ENCODE data around the gene BICDL1. TPM values are rescaled to one million over a fixed set of nuclear protein-coding genes. Genes with fewer than 3 reads are reported as not detected.

Gene BICDL1
- total and polyA plus RNA-seq, 10 of the 15 experiments (the other 5 are each of a cell fraction or from before 2014, with no cell fraction given) = 0.72 to 12.3 (median 4.2) TPM

GRCh38 chr12:120039711-120040110 is 50.7 kb downstream of the BICDL1 start:
- no peaks in the 10 kb centered on the region for H3K79me2 ChIP-seq (ENCODE audit: control insufficient read depth, insufficient read depth, low read length)
- RAD21 ChIA-PET (ENCODE audit: unreplicated experiment) = no interaction called here
- CTCF ChIA-PET = interaction anchor here (1.1 kb wide), 1 partner anchor 8 kb away, joined by 4 read pairs; no protein-coding TSS in a partner anchor
- H3K4me3 ChIP-seq = no peak overlapping the region
- H3K9ac ChIP-seq (ENCODE audit: control insufficient read depth, insufficient read depth, low read length) = no peak overlapping the region
- H3K4me2 ChIP-seq (ENCODE audit: control insufficient read depth, insufficient read depth) = no peak overlapping the region
- BruUV-seq (replicated peaks) = no TSS peak
- H3K4me1 ChIP-seq (ENCODE audit: control insufficient read depth, insufficient read depth, low read length) = no peaks in the 10 kb centered on the region
- FAIRE-seq (no peak), ATAC-seq (no peak), DNase-seq (ENCODE audit: low read depth, low spot score) (no peak)
- no peaks in the 10 kb centered on the region for H3K36me3 ChIP-seq (ENCODE audit: control insufficient read depth in 2 of 2, insufficient read depth in 2 of 2, low read length in 1 of 2)
- H3K9me3 ChIP-seq (replicated peaks; ENCODE audit: control insufficient read depth, insufficient read depth, low read length) = no peaks in the 10 kb centered on the region
- no peaks in the 10 kb centered on the region for H4K20me1 ChIP-seq (ENCODE audit: control insufficient read depth, insufficient read depth)
- POLR2A ChIA-PET = no interaction called here
- intact Hi-C loops (cut with micrococcal nuclease; ENCODE audit: unreplicated experiment) (no loop called here), in situ Hi-C loops (cut with MboI) (no loop called here)
- no peaks in the 10 kb centered on the region for H3K27me3 ChIP-seq (replicated peaks in 1 of 2; ENCODE audit: control insufficient read depth in 2 of 2, insufficient read depth in 2 of 2, low read length in 1 of 2)
- no peak overlapping the region for H3K27ac ChIP-seq (ENCODE audit: control insufficient read depth, insufficient read depth)
- WGBS (ENCODE audit: insufficient coverage, insufficient replicate concordance, low lambda C conversion rate, missing lambda C conversion rate) = 99% methylated on average over 3 of the region's 3 CpGs
- no peak overlapping the region for H2AFZ ChIP-seq (ENCODE audit: control insufficient read depth, low read depth, low read length)
- SMC1A ChIA-PET (ENCODE audit: uncharacterized antibody, unreplicated experiment) = no interaction called here
- no peak for TF ChIP-seq RBBP5 (conservative IDR thresholded peaks at IDR 0.05)
- peak; percentile 71 for TF ChIP-seq BMI1 (IDR thresholded peaks at IDR 0.05; ENCODE audit: borderline replicate concordance)
- TF ChIP-seq MYB (IDR thresholded peaks at IDR 0.05; ENCODE audit: borderline replicate concordance, low read depth, low read length) = no peak
- no peak for TF ChIP-seq CHD4 (IDR thresholded peaks at IDR 0.05)
- no peak for TF ChIP-seq POLR2A (IDR thresholded peaks at IDR 0.05; ENCODE audit: low read depth, low read length)
- TF ChIP-seq CREB1 (IDR thresholded peaks at IDR 0.05; ENCODE audit: low read depth) = no peak
- no peak for TF ChIP-seq MEF2A (IDR thresholded peaks at IDR 0.05; ENCODE audit: insufficient read depth, low read depth, low read length)
- no peak for TF ChIP-seq MXI1 (IDR thresholded peaks at IDR 0.05; ENCODE audit: low read depth, low read length)

- RAD21 ChIA-PET (ENCODE audit: unreplicated experiment) = no interaction called here
- intact Hi-C loops (cut with micrococcal nuclease; ENCODE audit: unreplicated experiment) = no loop called here
- no peak overlapping the region for H3K4me3 ChIP-seq
- no peaks in the 10 kb centered on the region for H3K9me3 ChIP-seq (replicated peaks; ENCODE audit: control insufficient read depth, insufficient read depth, low read length)
- H3K4me2 ChIP-seq (ENCODE audit: control insufficient read depth, insufficient read depth) = no peak overlapping the region
- H3K4me1 ChIP-seq (ENCODE audit: control insufficient read depth, insufficient read depth, low read length) = no peaks in the 10 kb centered on the region
- H3K9ac ChIP-seq (ENCODE audit: control insufficient read depth, insufficient read depth, low read length) = no peak overlapping the region
- H3K79me2 ChIP-seq (ENCODE audit: control insufficient read depth, insufficient read depth, low read length) = no peaks in the 10 kb centered on the region
- no peaks in the 10 kb centered on the region for H4K20me1 ChIP-seq (ENCODE audit: control insufficient read depth, insufficient read depth)
- SMC1A ChIA-PET (ENCODE audit: uncharacterized antibody, unreplicated experiment) = no interaction called here
- H3K27me3 ChIP-seq (replicated peaks in 1 of 2; ENCODE audit: control insufficient read depth in 2 of 2, insufficient read depth in 2 of 2, low read length in 1 of 2) = no peaks in the 10 kb centered on the region
- CTCF ChIA-PET = no interaction called here
- H2AFZ ChIP-seq (ENCODE audit: control insufficient read depth, low read depth, low read length) = no peak overlapping the region
- TF ChIP-seq GABPA (IDR thresholded peaks at IDR 0.05; ENCODE audit: low read depth) (no peak), IRF5 (IDR thresholded peaks at IDR 0.05; ENCODE audit: borderline replicate concordance) (no peak), NR2C1 (IDR thresholded peaks at IDR 0.05) (no peak), TARDBP (IDR thresholded peaks at IDR 0.05; ENCODE audit: borderline replicate concordance) (no peak), SMAD1 (IDR thresholded peaks at IDR 0.05; ENCODE audit: low read depth, partially characterized antibody) (no peak)
- in situ Hi-C loops (cut with MboI) = no loop called here
- H3K27ac ChIP-seq (ENCODE audit: control insufficient read depth, insufficient read depth) = no peak overlapping the region
- no TSS peak for BruUV-seq (replicated peaks)
- POLR2A ChIA-PET = no interaction called here
- ATAC-seq (no peak), FAIRE-seq (no peak), DNase-seq (ENCODE audit: low read depth, low spot score) (no peak)
- no peaks in the 10 kb centered on the region for H3K36me3 ChIP-seq (ENCODE audit: control insufficient read depth in 2 of 2, insufficient read depth in 2 of 2, low read length in 1 of 2)
- 83% methylated on average over 11 of the region's 11 CpGs for WGBS (ENCODE audit: insufficient coverage, insufficient replicate concordance, low lambda C conversion rate, missing lambda C conversion rate)
Measured at GRCh38 chr12:120041386-120042231, 52.6 kb downstream of the BICDL1 start.
